ENCODE results near the gene DHRS13.
A peak's percentile ranks its signal among the peaks of the same experiment; 100 is the strongest.
"Not testable (repeated sequence)": the region's sequence is repeated elsewhere in the genome, so short reads cannot be mapped to it uniquely, and the experiment has no call there.

The DHRS13 gene

DNA sequence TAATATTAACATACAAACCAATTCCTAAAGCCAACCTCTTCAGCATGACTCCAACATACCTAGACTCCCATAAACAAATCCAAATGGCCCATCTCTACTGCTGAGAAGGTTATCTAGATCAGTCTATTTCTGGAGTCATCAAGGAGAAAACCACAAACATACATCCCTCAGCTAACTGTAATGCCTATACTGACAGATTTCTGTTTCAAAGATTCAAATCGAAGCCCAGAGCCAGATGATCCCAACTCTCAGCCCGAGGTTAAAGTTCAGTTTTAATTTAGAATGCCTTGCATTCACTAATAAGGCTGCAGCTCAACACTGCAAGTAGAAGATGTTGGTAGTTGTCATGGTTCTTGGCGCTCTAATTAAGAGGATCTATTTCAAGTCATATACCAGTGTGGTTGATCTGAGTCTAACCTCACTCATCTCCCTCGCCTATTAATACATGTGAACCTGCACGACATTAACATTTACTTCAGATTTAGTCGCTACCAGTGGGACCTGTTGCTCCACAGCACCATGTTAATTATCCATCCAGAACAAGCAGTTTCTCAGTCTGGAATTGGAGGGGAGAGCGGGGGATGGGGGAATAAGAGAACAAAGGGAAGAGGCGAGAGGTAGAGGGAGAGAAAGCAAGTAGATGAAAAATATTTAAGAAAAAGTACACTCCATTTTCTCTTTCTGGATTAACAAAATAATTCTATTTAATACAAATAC is 33.0 kb upstream of the DHRS13 start:
- DNase-seq (ENCODE audit: low read depth in 2 of 2) = no peak

DNA sequence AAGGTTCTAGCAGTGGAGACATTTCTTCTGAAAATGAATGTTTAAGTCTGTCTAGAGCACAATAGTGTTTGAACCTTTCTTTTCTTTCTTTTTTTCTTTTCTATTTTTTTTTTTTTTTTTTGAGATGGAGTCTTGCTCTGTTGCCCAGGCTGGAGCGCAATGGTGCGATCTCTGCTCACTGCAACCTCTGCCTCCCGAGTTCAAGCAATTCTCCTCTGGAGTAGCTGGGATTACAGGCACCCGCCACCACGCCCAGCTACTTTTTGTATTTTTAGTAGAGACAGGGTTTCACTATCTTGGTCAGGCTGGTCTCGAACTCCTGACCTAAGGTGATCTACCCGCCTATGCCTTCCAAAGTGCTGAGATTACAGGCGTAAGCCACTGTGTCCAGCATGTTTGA is 31.6 kb upstream of the DHRS13 start:
- DNase-seq (ENCODE audit: low read depth in 2 of 2) = not testable (repeated sequence)

DNA sequence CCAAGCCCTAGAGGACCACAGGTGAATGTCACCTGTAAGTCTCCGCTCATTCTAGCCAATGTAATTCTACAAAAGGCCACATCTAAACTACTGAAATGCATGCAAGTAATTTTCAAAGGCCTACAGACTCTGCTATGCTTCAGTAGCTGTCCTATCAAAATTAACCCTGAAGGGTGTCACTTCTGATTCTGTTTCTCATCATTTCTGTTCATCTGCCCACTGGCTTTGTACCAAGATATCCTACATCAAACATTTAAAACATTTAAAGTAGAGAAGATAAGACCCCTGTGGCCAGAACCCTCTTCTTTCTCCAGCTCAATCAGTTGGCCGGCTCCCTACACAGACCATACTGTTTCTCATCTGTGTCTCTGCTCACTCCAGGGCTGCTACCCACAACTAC is 26.9 kb upstream of the DHRS13 start:
- no peak for DNase-seq (ENCODE audit: low read depth in 2 of 2)

DNA sequence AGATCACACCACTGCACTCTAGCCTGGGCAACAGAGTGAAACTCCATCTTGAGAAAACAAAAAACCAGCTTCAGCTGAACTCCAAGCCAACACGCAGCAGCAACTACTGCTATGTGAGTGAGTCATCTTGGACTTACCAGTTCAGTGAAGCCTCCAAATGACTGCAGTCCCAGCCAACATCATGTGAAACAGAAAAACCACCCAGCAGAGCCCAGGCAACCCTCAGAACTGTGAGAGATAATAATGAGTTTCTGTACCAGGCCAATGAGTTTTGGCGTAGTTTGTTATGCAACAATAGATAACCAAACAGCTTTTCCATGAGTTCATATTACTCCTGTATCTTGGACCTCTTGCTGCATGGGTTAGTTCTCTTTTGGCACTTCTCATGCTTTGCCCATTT is 25.2 kb upstream of the DHRS13 start:
- peak in 1 of 2 donors; percentile 18 for DNase-seq (ENCODE audit: low read depth in 2 of 2)

DNA sequence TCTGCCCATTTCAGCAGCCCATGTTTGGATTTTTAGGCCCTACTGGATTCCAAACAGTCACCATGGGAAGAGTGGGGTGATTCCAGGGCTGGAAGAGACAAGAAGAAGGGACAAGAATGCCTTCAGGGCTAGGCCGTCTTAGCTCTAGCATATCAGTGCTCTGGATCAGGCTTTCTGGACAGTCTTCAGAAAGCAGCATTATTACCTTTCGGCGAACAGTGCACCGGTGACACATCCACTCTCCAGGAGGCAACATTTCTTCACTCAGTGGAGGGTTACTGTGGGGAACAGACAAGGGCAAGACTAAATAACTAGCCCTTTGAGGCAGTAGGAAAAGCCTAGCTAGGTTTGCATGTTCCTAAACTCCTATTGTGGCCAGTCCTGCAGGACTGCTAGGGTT is 23.9 kb upstream of the DHRS13 start:
- no peak for DNase-seq (ENCODE audit: low read depth in 2 of 2)

DNA sequence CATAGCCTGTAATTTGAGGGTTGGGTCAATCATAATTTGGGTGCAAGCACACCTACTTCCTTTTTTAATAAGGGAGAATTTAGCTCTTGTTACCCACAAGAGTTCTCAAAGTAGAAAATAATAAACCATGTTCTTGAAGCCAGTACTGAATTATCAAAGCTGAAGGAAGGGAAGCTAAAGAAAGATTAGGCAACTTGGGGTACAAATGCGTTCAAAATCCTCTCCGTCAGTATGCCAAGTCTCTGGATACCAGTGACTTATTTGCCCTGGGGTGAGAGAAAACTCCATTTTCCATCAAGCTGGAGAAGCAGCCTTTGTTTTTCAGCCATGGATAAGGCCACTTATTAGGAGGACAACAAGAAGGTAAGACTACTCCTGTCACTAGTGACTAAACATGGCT is 23.5 kb upstream of the DHRS13 start:
- no peak for DNase-seq (ENCODE audit: low read depth in 2 of 2)

DNA sequence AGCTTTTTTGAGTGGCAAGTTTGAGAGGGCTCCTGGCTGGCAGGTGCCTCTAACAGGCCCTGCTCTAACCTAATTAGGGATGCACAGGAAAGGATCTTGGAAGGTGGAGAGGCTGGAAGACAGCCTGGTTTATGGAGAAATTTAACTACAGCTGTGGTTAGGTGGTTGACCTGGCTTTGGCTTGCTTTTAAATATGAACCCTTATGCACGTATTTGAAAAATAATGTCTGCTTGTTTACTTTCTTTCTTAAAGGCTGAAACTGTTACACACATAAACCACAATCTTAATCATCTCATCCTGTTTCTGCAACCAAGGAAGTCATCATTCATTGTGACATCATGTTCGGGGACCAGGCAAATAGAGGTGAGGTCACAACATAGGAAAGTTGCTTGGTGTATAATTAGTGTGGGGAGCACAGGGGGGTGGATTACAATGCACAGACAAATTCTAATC is 23.1 kb upstream of the DHRS13 start:
- DNase-seq (ENCODE audit: low read depth in 2 of 2) = no peak

DNA sequence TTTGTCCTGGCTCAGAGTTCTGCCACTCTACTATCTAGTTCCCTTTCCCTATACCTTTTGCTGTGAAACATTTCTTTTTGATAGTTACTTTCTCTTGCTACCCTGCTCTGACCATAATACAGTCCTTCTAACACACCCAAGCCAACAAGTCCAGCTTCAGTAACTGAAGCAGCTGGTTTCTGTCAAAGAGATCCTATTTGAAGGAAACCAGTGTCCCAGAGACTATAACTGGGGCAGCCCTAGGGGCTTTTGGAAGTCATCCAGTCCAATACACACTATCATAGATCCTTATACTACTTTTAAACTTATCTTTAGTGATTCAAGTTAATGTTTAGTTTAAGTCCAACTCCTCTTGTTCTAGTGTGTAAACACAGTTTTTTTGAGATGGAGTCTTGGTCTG is 17.3 kb upstream of the DHRS13 start:
- DNase-seq (ENCODE audit: low read depth in 2 of 2) = no peak

DNA sequence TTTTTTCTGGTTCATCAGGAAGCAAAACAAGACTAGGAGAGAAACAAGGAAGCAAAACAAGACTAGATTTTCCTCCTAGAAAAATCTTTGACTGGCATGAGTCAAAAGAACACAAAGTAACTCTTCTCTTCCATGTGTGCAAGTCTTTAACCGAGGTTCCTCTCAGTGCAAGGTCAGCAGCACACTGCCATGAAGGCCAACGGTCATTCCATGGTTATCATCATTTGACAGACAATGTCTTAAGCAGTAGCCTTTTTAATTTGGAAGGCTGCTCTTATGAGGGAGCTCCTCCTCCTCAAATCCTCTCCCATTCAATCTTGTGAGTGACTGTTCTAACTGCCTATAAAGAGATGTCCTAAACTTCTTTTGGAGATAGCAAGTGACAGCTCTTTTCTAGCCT is 15.4 kb upstream of the DHRS13 start:
- DNase-seq (ENCODE audit: low read depth in 2 of 2) = no peak

DNA sequence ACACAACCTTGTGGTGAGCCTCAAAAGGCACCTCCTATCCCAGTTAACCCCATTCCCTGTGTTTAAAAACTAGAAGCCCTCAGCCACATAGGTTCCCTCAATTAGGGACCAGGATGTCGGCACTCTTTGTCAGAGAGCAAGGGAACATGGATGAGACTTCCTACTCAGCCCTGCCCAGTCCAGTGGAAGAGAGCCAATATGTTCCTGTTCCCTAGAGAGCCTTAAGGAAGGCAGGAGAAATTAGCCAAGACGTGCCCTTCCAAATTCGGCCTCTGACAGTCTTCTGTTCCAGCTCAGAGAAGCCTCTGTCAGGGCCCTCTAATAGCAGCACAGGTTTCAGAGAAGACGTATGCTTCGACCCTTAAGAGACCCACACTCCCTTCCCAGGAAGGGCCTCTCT is 14.6 kb upstream of the DHRS13 start:
- no peak for DNase-seq (ENCODE audit: low read depth in 2 of 2)

DNA sequence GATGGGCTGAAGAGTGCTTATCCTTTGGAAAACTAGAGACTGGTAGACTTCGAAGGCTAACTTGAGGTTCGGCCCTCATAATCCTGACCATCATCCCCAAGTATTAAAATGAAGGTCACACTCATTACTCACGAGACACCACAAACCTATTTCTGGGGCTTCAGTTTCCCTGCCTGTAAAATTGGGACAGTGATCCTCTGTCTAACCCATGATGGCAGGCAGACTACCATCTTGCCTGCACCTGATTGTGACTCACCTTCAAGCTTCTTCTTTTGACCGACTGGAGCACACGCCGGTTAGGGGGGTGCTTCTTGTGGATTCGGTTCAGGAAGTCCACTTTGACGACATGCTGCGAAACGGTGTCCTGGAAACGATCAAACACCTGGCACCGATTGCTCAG is 14.2 kb upstream of the DHRS13 start:
- no peak for DNase-seq (ENCODE audit: low read depth in 2 of 2)

DNA sequence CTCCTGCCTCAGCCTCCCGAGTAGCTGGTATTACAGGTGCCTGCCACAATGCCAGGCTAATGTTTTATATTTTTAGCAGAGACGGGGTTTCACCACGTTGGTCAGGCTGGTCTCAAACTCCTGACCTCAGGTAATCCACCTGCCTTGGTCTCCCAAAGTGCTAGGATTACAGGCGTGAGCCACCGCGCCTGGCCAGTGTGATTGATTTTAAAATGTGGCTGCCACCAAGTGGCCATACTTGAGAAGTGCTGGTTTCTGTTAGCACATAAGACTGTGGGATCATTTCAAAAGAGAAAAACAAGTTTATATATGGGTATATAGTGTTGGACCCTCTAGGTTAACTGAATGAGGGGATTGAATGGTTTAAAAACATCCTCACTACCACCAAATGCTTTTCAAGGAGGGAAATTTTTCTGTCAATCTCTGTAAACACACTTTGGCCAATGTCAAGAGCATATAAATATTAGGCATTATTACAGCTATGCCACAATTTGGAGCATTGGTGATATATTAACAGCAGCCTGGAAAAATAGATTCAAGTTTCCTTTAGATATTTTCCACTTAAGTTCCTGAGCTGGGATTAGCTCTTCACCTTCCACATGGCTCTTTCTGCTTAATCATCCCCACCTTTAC is 13.5 kb upstream of the DHRS13 start:
- no peak for DNase-seq (ENCODE audit: low read depth in 2 of 2)

DNA sequence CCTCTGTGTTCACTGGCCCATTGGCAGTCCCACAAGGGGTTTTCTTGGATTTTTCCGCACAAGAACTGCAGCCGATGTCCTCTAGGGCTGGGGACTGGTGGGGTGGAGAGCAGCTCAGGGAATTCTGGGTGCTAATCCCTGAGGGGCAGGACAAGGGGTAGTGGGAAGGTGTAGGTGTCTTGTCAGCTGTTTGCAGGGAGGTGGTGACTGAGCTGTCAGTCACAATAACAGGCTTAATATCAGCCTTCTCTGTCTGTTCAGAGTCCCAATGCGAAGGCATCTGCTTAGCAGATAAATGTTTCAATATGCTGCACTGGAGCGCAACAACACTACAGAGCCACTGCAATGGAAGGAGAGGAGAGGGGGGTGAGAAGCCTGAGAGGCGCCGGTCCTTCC is 10.1 kb upstream of the DHRS13 start:
- no peak for DNase-seq (ENCODE audit: low read depth in 2 of 2)

DNA sequence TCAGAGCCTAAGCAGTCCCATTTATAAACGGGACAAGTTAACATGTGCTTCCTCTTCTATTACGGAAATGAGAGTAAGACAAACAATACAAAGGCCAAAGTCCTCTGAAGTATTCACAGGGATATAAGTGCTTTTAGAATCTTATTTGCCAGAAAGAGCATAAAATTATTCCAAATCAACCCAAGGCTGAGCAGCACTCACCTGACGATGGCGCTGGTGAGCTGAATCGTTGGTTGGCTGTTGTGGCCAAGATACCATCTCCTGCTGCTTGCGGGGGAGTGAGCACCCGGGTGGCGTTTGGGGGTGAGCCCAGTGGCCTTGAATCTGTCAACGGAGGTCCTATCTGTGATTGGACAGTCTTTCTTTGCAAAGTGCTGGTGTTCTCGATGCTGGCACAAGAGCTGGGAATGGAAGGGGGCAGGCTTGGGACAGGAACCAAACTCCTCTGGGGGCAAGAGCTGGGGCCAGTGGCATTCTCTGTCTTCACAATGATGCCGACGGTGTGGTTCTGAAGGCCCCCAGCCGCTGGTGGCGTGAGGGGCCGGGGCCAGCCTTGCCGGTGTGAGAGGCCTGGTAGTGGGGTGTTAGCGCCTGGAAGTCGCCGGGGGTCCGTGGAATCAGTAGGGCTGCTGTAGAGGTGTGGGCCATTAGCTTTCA is 9.5 kb upstream of the DHRS13 start:
- DNase-seq (ENCODE audit: low read depth in 2 of 2) = no peak

DNA sequence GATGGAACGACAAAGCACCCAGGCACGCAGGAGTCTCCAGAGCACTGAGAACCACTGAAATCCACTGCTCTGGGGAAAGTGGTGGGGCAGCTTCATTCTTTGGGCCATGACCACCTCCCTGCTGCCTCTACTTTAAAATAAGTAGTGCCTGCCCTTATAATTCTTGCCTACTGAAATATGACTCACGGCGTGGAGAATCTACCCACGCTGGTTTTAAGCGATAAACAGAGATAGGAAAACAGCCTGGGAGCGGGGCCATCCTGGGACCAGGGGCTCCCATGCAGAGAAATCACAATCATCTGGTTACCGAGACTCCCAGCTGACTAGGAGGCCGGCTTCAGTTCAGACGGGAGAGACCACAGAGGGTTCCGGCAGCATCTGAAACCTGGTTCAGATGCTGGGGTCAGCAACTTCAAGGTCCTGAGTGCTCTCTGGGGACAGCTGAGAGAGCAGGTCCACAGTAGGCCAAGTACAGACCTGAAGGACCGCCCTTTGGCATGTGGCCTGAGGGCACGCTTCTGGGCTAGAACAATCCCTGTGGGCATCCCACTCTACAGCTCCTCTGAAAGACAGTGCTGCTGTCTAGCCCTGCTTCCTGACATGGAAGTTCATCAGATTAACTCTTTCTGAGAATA is 8.6 kb upstream of the DHRS13 start:
- DNase-seq (ENCODE audit: low read depth in 2 of 2) = no peak

DNA sequence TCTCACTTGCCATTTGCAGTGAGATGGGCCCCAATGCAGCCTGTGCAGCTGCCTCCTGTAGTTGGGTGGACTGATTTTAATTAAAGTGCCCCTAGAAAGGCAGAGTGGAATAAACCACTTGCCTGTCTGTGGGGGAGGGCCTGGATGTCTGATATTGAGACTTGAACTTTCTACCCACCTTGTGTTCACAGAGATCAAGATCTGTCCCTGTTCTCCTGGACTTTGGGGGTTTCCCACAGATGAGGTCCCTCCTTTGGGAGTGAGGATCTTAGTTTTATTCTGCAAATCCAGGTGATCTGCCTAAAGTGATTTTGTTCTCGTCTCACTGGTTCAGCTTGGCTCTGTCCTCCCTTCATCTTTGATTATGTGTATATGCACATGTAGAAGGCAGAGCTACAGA is 7.7 kb upstream of the DHRS13 start:
- DNase-seq (ENCODE audit: low read depth in 2 of 2) = no peak

DNA sequence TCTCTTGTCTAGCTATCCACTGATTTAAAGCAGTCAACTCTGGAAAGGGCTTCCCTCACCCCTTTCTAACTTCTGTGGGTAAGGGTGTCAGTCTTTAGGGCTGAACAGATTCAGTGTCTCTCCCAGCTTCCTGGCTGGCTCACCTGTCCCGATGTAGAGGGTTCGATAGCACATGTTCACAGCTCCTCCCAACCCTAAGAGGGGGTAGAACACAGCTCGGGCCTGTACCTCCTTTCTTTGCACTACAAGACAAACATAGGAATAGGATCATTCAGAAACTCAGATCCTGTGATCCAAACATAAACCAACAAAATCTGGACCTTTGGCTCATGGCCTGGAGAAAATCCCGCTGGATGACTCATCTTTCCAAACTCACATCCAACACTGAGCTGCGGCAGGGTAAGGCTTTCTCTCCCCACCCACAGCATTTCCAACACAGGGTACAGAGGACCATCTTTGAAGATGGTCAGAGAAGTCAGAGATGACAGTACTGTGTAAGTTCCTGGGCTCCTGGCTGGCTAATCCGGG is 5.8 kb upstream of the DHRS13 start:
- DNase-seq (ENCODE audit: low read depth in 2 of 2) = no peak

DNA sequence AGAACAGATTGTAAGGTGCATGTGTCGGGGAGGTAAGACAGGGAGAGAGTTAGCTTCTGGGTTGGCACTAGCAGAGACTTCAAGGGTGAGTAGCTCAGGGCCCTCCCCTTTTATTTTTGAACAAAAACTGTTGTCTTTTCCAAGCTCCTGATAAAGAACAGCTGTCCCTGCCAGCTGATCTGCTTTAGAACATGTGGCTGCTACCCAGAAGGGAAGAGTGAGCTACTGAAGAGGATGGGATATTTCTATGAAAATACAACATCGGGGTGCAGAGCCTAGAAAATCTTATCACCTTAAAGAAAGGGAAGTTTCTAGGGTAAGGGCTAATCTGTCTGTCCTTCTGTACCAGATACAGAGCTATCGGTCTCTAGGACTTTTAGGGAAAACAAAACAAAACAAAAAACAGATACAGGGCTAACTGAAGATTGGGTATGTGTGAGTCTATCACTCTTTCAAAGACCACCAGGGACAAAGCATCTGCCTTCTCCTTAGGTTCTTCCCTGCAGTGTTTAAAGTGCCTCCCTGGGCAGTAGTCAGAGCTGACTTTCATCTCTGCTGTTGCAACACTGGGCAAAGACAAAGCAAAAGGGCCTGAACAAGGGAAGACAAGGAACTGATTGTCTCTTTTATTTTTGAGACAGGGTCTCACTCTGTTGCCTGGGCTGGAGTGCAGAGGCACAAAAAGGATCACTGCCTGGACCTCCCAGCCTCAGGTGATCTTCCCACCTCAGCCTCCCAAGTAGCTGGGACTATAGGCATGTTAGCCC is 5.0 kb upstream of the DHRS13 start:
- no peak for DNase-seq (ENCODE audit: low read depth in 2 of 2)

DNA sequence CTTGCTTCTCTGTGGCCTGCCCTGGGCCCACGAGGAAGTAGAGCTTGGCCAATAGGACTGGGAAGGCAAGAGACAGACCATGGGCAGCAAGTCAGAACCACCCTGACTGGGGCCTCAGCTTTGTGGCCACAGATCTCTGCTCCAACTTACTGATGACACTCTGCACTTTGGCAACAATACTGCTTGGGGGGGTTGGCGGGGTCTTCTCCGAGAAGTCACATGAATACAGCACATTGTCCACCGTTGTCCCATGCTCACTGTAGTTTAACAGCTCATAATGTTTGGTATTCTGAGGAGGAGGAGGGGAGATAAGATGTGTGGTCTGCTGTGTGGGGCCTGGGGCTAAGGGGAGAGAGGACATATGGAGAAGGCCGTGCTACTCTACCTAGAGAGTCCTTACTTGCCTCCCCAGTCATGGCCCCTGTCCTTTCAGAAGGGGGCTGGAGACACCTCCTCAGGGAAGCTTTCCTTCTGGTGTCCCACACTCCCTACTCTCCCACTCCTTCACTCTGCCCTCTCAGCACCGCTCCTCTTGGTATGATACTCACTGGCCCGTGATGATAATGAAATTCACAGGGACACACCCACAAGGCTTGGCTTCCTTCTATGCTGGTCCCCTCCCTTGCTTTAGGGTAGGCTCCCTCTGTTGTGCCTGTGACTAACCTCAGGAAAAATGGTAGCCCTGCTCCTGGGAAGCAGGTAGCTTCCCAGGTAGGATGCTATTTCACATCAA is 4.0 kb upstream of the DHRS13 start:
- no peak for DNase-seq (ENCODE audit: low read depth in 2 of 2)

DNA sequence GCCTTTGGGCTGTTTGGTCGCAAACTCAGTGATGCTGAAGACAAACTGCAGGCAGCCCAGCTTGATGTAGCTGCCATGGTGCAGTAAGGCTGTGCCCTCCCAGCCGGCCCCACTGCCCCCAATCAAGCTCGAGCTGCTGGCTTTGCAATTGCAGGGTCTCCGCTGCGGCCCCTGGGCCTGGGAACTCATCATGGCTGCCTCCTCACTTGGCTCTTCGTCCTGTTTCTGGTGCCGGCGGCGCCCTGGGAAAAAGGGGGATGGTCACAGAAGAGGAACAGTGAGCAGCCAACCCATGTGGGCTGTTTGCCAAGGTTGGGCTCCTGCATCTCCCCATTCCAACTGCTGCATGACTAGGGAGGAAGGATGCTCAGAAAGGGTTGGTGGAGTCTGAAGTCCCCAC is 3.4 kb upstream of the DHRS13 start:
- DNase-seq (ENCODE audit: low read depth in 2 of 2) = no peak

DNA sequence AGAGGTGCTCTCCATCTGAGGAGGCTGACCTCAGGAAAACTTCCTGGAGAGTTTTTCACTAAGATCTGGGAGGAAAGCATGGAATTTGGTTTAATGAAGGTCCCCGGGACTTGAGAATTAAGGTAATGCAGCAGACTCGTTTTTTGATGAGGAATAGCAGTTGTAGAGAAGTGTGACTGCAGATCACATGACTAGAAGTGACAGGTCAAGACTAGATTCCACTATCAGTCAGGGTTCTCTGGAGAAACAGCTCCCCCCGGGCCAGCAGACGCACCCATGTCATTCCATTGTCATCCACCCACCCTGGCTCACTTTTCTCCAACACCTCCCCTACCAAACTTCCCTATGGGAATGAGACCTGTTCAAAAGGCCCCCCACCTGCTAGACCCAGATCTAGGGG is 1.9 kb upstream of the DHRS13 start:
- DNase-seq (ENCODE audit: low read depth in 2 of 2) = no peak
